ENCODE data around the gene SMCO1. TPM values are rescaled to one million over a fixed set of nuclear protein-coding genes. Genes with fewer than 3 reads are reported as not detected.

The SMCO1 gene
- total and polyA plus RNA-seq, 11 donors: 2.6 to 130 (median 50.0) TPM

- no peaks in the 10 kb centered on the region for H3K27me3 ChIP-seq
- TF ChIP-seq CTCF (IDR thresholded peaks at IDR 0.05) (no peak), POLR2A (IDR thresholded peaks at IDR 0.05) (no peak)
- peaks cover 0 to 6% (median 0%) of the 10 kb centered on the region in 12 donors for H3K4me1 ChIP-seq
- no peak overlapping the region for H3K4me3 ChIP-seq
- peaks cover 0 to 49% (median 26%) of the 10 kb centered on the region in 9 donors for H3K36me3 ChIP-seq
- DNase-seq (no peak), ATAC-seq (no peak)
- no peaks in the 10 kb centered on the region for H3K9me3 ChIP-seq
- intact Hi-C loops (cut with DNase I): no loop called here
- no peak overlapping the region for H3K27ac ChIP-seq
Observed at GRCh38 chr3:196558476-196558875, 43.3 kb upstream of the SMCO1 start.

- no peaks in the 10 kb centered on the region for H3K27me3 ChIP-seq
- 93 to 96% (median 94%) methylated on average over 5 of the region's 5 CpGs for WGBS, 4 donors
- H3K27ac ChIP-seq: no peak overlapping the region
- intact Hi-C loops (cut with DNase I): no loop called here
- H3K9me3 ChIP-seq: no peaks in the 10 kb centered on the region
- peaks cover 0 to 49% (median 26%) of the 10 kb centered on the region in 9 donors for H3K36me3 ChIP-seq
- TF ChIP-seq CTCF (IDR thresholded peaks at IDR 0.05) (no peak), POLR2A (IDR thresholded peaks at IDR 0.05) (no peak)
- H3K4me1 ChIP-seq: peaks cover 0 to 6% (median 0%) of the 10 kb centered on the region in 12 donors
- DNase-seq (no peak), ATAC-seq (no peak)
- no peak overlapping the region for H3K4me3 ChIP-seq
Observed at GRCh38 chr3:196557236-196557635, 42.1 kb upstream of the SMCO1 start.

GRCh38 chr3:196555295-196555694 lies 40.1 kb upstream of the SMCO1 start:
- no peak overlapping the region for H3K27ac ChIP-seq
- intact Hi-C loops (cut with DNase I): no loop called here
- no peak for DNase-seq
- H3K27me3 ChIP-seq: no peaks in the 10 kb centered on the region
- no peaks in the 10 kb centered on the region for H3K9me3 ChIP-seq
- peaks cover 0 to 36% (median 14%) of the 10 kb centered on the region in 9 donors for H3K36me3 ChIP-seq
- TF ChIP-seq CTCF (IDR thresholded peaks at IDR 0.05) (no peak), POLR2A (IDR thresholded peaks at IDR 0.05) (no peak)
- no peak for ATAC-seq
- 85 to 91% (median 86%) methylated on average over 3 of the region's 3 CpGs for WGBS, 4 donors
- no peak overlapping the region for H3K4me3 ChIP-seq
- peaks cover 0 to 6% (median 0%) of the 10 kb centered on the region in 12 donors for H3K4me1 ChIP-seq

DNA sequence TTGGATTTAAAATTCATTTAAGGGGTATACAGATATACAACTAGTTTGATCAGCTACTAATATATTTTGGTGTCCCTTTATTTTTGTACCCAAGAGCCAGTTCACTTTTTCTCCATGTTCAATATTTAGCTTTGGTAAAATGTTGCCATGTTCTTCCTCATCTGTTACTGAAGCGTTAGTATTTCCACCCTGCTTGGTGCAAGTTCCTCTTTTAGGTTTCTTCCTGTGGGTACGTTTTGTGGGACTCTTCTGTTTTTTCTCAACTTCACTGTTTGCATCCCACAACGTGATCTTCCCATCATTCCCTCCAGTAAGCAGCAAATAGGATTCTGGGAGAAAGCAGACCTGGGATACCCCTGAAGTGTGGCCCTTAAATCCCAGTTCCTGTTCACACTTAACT lies 39.1 kb upstream of the SMCO1 start:
- no peak for ATAC-seq
- H3K27me3 ChIP-seq: no peaks in the 10 kb centered on the region
- peak overlapping the region in 1 of 12 donors; percentile 0 for H3K27ac ChIP-seq
- no peak overlapping the region for H3K4me3 ChIP-seq
- DNase-seq: no peak
- H3K36me3 ChIP-seq: peaks cover 0 to 25% (median 12%) of the 10 kb centered on the region in 9 donors
- TF ChIP-seq POLR2A (IDR thresholded peaks at IDR 0.05) (no peak), CTCF (IDR thresholded peaks at IDR 0.05) (no peak)
- H3K4me1 ChIP-seq: peaks cover 0 to 6% (median 0%) of the 10 kb centered on the region in 12 donors
- 72 to 81% (median 76%) methylated on average over 3 of the region's 3 CpGs for WGBS, 4 donors
- H3K9me3 ChIP-seq: no peaks in the 10 kb centered on the region
- intact Hi-C loops (cut with DNase I): no loop called here
